HepG2 (cell line): ENCODE measurements around the gene GNMT. TPM values are rescaled to one million over a fixed set of nuclear protein-coding genes. Genes with fewer than 3 reads are reported as not detected.
A peak's percentile ranks its signal among the peaks of the same experiment; 100 is the strongest.

ENCODE experiments used
- HNF4G ChIP-seq, 2 experiments: sonication (generic) in 1 of 2; formaldehyde crosslinking in 1 of 2; IDR thresholded peaks; 2 replicates each; pipeline versions ENCODE4 v1.4.0 to v1.6.1; 2011 to 2020; ENCODE audit warnings: borderline replicate concordance in 2 of 2, low read depth in 2 of 2, mild to moderate bottlenecking in 2 of 2, low read length in 1 of 2, missing genetic modification reagents in 1 of 2, moderate library complexity in 1 of 2
- TEAD3 ChIP-seq: optimal IDR thresholded peaks from 2 replicates; pipeline ENCODE3; 2016; ENCODE audit warnings: borderline replicate concordance
- ZNF24 ChIP-seq: fragments of 450-650 bp; IDR thresholded peaks from 2 replicates; pipeline ENCODE4 v1.6.1; 2017; ENCODE audit warnings: antibody characterized with exemption, mild to moderate bottlenecking
- ZNF292 ChIP-seq: sonication (generic); formaldehyde crosslinking; IDR thresholded peaks from 2 replicates; pipeline ENCODE4 v1.8.1; 2022; ENCODE audit warnings: mild to moderate bottlenecking, low read depth, missing genetic modification reagents, borderline replicate concordance
- ZNF788 ChIP-seq: sonication (generic); formaldehyde crosslinking; IDR thresholded peaks from 2 replicates; pipeline ENCODE4 v1.5.0; 2020; ENCODE audit warnings: mild to moderate bottlenecking, missing genetic modification reagents, borderline replicate concordance
- ZNF790 ChIP-seq: sonication (generic); formaldehyde crosslinking; IDR thresholded peaks from 2 replicates; pipeline ENCODE4 v1.8.0; 2022; ENCODE audit warnings: missing genetic modification reagents, mild to moderate bottlenecking, borderline replicate concordance
- polyA plus RNA-seq, 8 experiments: library from polyadenylated mRNA; depleted of rRNA in 3 of 8; stranded (reverse) in 7 of 8; unstranded in 1 of 8; fragments of >200 nt; fragmentation: Illumina TruSeq in 4 of 8; extraction: Trizol in 4 of 8; gene quantifications; 2 replicates each; pipeline versions ENCODE4 v1.2.1 to v1.2.3, GENCODE V29; 2011 to 2016; ENCODE audit warnings: low read depth in 4 of 8, missing spikeins in 1 of 8, mixed read lengths in 1 of 8; ENCODE audit not compliant: insufficient read depth in 1 of 8
- total RNA-seq, 5 experiments: library from RNA; depleted of rRNA; stranded (reverse); fragments of >200 nt; fragmentation: Illumina TruSeq; extraction: Trizol; gene quantifications; 2 replicates each; pipeline ENCODE4 v1.2.3, GENCODE V29; 2016; ENCODE audit warnings: low read depth in 1 of 5
- TF ChIP-seq, protein P1 (sequence below): sonication (generic); formaldehyde crosslinking; IDR thresholded peaks from 2 replicates; pipeline ENCODE4 v1.9.0; 2021; ENCODE audit warnings: missing genetic modification reagents, borderline replicate concordance
- TF ChIP-seq, protein P2 (sequence below): sonication (generic); formaldehyde crosslinking; IDR thresholded peaks from 2 replicates; pipeline ENCODE4 v1.4.0; 2020; ENCODE audit warnings: missing genetic modification reagents, borderline replicate concordance
- TF ChIP-seq, protein P3 (sequence below): sonication (generic); formaldehyde crosslinking; IDR thresholded peaks from 2 replicates; pipeline ENCODE4 v1.4.0; 2020; ENCODE audit warnings: missing genetic modification reagents, mild to moderate bottlenecking, borderline replicate concordance
- TF ChIP-seq, protein P4 (sequence below): sonication (generic); formaldehyde crosslinking; IDR thresholded peaks from 2 replicates; pipeline ENCODE4 v1.5.1; 2020; ENCODE audit warnings: mild to moderate bottlenecking, missing genetic modification reagents, moderate library complexity

Gene GNMT
- total and polyA plus RNA-seq, 2 of the 13 experiments (the other 11 are each of a cell fraction or from before 2014, with no cell fraction given), result 2.8 to 7.0 TPM

DNA sequence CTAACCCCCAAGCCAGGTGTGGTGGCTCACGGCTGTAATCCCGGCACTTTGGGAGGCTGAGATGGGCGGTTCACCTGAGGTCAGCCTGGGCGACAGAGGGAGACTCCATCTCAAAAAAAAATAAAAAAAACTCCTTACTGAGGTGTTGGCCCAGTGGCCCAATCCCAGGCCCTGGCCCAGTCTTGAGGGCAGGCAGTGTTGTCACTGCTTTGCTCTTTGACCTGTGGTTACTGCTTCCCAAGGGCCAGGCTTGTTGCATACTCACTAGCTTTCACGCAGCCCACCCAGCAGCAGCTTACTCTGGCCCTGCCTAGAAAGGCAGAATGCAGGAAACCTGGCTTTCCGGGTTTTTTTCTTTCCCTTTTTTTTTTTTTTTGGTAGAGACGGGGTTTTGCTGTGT is 18.1 kb upstream of the GNMT start (continued):
- TF ChIP-seq, protein P1, sequence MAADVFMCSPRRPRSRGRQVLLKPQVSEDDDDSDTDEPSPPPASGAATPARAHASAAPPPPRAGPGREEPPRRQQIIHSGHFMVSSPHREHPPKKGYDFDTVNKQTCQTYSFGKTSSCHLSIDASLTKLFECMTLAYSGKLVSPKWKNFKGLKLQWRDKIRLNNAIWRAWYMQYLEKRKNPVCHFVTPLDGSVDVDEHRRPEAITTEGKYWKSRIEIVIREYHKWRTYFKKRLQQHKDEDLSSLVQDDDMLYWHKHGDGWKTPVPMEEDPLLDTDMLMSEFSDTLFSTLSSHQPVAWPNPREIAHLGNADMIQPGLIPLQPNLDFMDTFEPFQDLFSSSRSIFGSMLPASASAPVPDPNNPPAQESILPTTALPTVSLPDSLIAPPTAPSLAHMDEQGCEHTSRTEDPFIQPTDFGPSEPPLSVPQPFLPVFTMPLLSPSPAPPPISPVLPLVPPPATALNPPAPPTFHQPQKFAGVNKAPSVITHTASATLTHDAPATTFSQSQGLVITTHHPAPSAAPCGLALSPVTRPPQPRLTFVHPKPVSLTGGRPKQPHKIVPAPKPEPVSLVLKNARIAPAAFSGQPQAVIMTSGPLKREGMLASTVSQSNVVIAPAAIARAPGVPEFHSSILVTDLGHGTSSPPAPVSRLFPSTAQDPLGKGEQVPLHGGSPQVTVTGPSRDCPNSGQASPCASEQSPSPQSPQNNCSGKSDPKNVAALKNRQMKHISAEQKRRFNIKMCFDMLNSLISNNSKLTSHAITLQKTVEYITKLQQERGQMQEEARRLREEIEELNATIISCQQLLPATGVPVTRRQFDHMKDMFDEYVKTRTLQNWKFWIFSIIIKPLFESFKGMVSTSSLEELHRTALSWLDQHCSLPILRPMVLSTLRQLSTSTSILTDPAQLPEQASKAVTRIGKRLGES (CRISPR knock-in tag), result no peak
- TF ChIP-seq ZNF790 (CRISPR knock-in tag) (no peak), HNF4G (IDR thresholded peaks at IDR 0.05; ENCODE audit: borderline replicate concordance, low read depth, low read length) (peak; percentile 54; the same call in 1 of the 2 replicates), HNF4G (CRISPR knock-in tag; IDR thresholded peaks at IDR 0.05; ENCODE audit: borderline replicate concordance, low read depth) (no peak), TEAD3 (CRISPR knock-in tag) (peak; percentile 48), ZNF292 (peak; percentile 77; the same call in 1 of the 2 replicates), ZNF24 (no peak), ZNF788 (CRISPR knock-in tag) (no peak; the same call in 1 of the 2 replicates)
- TF ChIP-seq, protein P2, sequence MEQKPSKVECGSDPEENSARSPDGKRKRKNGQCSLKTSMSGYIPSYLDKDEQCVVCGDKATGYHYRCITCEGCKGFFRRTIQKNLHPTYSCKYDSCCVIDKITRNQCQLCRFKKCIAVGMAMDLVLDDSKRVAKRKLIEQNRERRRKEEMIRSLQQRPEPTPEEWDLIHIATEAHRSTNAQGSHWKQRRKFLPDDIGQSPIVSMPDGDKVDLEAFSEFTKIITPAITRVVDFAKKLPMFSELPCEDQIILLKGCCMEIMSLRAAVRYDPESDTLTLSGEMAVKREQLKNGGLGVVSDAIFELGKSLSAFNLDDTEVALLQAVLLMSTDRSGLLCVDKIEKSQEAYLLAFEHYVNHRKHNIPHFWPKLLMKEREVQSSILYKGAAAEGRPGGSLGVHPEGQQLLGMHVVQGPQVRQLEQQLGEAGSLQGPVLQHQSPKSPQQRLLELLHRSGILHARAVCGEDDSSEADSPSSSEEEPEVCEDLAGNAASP (CRISPR knock-in tag), result peak; percentile 67; the same call in 1 of the 2 replicates
- TF ChIP-seq, protein P3, sequence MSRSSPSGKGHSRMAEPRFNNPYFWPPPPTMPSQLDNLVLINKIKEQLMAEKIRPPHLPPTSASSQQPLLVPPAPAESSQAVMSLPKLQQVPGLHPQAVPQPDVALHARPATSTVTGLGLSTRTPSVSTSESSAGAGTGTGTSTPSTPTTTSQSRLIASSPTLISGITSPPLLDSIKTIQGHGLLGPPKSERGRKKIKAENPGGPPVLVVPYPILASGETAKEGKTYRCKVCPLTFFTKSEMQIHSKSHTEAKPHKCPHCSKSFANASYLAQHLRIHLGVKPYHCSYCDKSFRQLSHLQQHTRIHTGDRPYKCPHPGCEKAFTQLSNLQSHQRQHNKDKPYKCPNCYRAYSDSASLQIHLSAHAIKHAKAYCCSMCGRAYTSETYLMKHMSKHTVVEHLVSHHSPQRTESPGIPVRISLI, result peak; percentile 83
- TF ChIP-seq, protein P4, sequence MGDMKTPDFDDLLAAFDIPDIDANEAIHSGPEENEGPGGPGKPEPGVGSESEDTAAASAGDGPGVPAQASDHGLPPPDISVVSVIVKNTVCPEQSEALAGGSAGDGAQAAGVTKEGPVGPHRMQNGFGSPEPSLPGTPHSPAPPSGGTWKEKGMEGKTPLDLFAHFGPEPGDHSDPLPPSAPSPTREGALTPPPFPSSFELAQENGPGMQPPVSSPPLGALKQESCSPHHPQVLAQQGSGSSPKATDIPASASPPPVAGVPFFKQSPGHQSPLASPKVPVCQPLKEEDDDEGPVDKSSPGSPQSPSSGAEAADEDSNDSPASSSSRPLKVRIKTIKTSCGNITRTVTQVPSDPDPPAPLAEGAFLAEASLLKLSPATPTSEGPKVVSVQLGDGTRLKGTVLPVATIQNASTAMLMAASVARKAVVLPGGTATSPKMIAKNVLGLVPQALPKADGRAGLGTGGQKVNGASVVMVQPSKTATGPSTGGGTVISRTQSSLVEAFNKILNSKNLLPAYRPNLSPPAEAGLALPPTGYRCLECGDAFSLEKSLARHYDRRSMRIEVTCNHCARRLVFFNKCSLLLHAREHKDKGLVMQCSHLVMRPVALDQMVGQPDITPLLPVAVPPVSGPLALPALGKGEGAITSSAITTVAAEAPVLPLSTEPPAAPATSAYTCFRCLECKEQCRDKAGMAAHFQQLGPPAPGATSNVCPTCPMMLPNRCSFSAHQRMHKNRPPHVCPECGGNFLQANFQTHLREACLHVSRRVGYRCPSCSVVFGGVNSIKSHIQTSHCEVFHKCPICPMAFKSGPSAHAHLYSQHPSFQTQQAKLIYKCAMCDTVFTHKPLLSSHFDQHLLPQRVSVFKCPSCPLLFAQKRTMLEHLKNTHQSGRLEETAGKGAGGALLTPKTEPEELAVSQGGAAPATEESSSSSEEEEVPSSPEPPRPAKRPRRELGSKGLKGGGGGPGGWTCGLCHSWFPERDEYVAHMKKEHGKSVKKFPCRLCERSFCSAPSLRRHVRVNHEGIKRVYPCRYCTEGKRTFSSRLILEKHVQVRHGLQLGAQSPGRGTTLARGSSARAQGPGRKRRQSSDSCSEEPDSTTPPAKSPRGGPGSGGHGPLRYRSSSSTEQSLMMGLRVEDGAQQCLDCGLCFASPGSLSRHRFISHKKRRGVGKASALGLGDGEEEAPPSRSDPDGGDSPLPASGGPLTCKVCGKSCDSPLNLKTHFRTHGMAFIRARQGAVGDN, result peak; percentile 82
